Adrenal gland (tissue), 5 donors: ENCODE measurements around the gene FAM98C.

ENCODE experiments used
- POLR2A ChIP-seq, 2 donors: fragments of 450-650 bp; IDR thresholded peaks; one replicate each; pipeline ENCODE4 v1.6.1; 2017; ENCODE audit warnings: antibody characterized with exemption in 2 of 2, mild to moderate bottlenecking in 2 of 2, moderate library complexity in 1 of 2
- TF ChIP-seq, protein P1 (sequence below), 6 experiments: fragments of 450-650 bp in 4 of 6; fragments of 200-600 bp in 2 of 6; sonication (generic) in 1 of 6; IDR thresholded peaks; 1 replicate in 5 of 6; 2 replicates in 1 of 6; pipeline versions ENCODE4 v1.5.1 to v1.8.0; 2016 to 2021; ENCODE audit warnings: antibody characterized with exemption in 6 of 6, mild to moderate bottlenecking in 2 of 6, moderate library complexity in 1 of 6
- donor health status: DM: no; HTN: no; CAD: no.

DNA sequence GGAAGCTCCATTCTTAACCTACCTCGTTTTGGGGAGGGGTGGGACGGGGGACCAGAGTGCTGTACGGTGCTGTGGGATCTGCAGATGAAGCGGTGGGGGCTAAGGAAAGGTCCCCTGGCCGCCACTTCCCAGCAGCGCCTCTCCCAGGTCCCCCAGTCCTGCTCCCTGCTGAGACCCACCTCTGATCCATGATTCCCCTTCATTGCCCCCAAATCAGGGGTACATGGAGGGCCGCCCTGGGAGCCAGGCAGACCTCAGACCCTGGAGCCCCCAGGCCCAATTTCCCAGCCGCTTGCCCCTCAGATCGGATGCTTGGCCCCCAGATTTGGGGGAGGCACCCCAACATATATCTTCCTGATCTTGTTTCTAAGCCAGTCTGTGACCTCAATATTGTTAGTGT, 3.8 kb upstream of the FAM98C start:
- no peak for TF ChIP-seq POLR2A (IDR thresholded peaks at IDR 0.05)
- TF ChIP-seq, protein P1, sequence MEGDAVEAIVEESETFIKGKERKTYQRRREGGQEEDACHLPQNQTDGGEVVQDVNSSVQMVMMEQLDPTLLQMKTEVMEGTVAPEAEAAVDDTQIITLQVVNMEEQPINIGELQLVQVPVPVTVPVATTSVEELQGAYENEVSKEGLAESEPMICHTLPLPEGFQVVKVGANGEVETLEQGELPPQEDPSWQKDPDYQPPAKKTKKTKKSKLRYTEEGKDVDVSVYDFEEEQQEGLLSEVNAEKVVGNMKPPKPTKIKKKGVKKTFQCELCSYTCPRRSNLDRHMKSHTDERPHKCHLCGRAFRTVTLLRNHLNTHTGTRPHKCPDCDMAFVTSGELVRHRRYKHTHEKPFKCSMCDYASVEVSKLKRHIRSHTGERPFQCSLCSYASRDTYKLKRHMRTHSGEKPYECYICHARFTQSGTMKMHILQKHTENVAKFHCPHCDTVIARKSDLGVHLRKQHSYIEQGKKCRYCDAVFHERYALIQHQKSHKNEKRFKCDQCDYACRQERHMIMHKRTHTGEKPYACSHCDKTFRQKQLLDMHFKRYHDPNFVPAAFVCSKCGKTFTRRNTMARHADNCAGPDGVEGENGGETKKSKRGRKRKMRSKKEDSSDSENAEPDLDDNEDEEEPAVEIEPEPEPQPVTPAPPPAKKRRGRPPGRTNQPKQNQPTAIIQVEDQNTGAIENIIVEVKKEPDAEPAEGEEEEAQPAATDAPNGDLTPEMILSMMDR (IDR thresholded peaks at IDR 0.05): no peak
